HG03280 (cell line): Measurements from ENCODE around the gene NUP214.
"Not testable (repeated sequence)": the region's sequence is repeated elsewhere in the genome, so short reads cannot be mapped to it uniquely, and the experiment has no call there.

Source experiments
- ATAC-seq: cut with Tn5 transposase; IDR thresholded peaks from one replicate; pipeline ENCODE4 v1.9.1; 2021; ENCODE audit warnings: mild to moderate bottlenecking, moderate library complexity; ENCODE audit not compliant: unreplicated experiment

Gene NUP214

DNA sequence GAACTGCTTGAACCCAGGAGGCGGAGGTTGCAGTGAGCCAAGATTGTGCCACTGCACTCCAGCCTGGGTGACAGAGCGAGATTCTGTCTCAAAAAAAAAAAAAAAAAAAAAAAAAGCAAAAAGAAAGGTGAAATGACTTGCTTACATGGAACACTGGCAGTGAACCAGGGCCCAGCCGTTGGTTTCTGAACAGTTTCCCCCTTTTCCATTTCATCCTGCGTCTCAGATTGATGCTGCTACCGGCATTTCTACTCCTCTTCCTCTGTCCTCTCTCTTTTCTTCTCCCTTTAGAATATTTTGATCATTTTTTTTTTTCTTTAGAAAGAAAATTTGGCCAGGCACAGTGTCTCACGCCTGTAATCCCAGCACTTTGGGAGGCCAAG is 10.0 kb upstream of the NUP214 start:
- not testable (repeated sequence) for ATAC-seq

- ATAC-seq = no peak
These were observed 8.9 kb upstream of the NUP214 start for GRCh38 chr9:131116281-131117120.

DNA sequence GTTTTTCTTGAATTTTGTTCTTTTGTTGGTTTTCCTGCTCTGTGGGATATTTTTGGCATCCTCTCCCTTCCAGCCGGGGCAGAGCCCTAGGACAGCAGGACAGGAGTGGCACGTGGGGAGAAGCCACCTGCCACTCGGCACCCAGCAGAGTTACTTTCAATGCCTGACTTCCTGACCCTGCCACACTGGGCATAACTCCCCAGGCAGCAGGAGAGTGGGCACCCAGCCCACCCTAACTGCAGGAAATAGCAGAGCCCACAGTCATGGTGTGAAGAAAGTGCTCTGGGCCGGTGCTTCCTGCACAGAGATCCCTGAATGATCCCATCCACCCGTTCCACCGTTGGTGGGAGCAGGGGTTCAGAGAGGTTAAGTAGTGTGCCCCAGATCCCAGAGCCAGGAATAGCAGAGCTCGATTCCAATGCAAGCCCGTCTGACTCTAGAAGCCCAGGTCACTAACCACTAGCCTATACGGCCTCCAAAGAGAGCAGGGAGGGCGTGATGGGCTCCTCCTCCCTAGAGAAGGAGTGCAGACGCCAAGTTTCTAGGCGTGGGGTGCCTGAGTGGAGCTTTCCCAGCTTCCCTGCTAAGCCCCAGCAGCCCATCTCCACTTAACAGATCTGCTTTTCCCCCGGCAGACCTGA is 8.1 kb upstream of the NUP214 start:
- no peak for ATAC-seq

- no peak for ATAC-seq
These were observed 7.6 kb upstream of the NUP214 start for GRCh38 chr9:131117762-131118145.

- ATAC-seq = no peak
These were observed 5.8 kb upstream of the NUP214 start for GRCh38 chr9:131119600-131119999.

- ATAC-seq = no peak
These were observed 4.7 kb upstream of the NUP214 start for GRCh38 chr9:131120620-131121228.

DNA sequence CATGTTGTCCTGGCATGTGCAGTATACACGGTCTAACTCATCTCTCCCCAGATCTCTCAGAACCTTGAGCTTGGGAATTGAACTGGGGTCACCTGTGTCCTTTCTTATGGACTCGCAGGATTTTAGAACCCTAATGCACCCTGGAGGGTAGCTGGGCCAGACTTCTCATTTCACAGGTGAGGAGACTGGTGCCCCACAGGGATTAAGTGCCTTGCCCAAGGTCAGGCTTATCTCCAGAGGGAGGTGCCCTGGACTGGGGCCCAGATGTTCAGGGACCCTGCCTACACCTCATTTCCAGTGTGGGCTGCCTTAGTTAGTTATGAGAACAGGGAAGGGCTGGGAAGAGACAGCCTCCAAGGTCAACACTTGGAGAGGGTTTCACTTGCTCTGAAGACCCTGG is 4.0 kb upstream of the NUP214 start:
- no peak for ATAC-seq

- no peak for ATAC-seq
These were observed 3.2 kb upstream of the NUP214 start for GRCh38 chr9:131122158-131122557.

GRCh38 chr9:131125038-131125287 is 423 bp upstream of the NUP214 start:
- no peak for ATAC-seq

- ATAC-seq = no peak
These were observed 657 bp downstream of the NUP214 start for GRCh38 chr9:131126059-131126426.

DNA sequence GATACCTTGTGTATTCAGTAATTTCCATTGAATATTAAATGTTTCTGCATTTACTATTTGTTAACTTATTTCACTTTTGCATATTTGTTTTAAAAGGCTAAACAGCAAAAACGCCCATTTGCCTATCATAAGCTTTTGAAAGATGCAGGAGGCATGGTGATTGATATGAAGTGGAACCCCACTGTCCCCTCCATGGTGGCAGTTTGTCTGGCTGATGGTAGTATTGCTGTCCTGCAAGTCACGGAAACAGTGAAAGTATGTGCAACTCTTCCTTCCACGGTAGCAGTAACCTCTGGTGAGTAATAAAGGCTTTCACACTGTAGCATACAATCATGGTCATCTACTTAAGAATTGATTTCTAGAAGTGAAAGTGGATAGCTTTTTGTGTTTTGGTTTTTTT is 3.8 kb downstream of the NUP214 start:
- ATAC-seq = no peak

- no peak for ATAC-seq
These were observed 13.3 kb downstream of the NUP214 start for GRCh38 chr9:131138676-131139075.

DNA sequence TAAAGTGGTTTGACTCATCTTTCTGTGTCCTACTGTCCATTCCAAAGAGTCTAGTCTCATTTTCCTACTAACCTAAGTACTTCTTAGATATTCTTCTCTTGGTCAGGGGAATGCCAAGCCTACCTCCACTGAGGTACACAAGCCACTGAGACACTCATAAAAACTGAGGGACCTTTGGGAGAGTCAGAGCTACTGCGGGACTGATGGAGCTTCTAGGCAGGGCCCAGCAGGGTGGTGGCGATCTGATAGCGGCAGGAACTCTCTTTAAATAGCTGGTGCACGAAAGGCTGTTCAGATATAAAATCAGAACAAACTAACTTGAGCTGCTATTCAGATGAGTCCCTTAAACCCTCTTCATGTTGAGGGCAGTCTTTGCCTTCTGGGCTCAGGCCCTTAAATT is 14.7 kb downstream of the NUP214 start:
- ATAC-seq = no peak

GRCh38 chr9:131140550-131140949 is 15.2 kb downstream of the NUP214 start:
- ATAC-seq = no peak

DNA sequence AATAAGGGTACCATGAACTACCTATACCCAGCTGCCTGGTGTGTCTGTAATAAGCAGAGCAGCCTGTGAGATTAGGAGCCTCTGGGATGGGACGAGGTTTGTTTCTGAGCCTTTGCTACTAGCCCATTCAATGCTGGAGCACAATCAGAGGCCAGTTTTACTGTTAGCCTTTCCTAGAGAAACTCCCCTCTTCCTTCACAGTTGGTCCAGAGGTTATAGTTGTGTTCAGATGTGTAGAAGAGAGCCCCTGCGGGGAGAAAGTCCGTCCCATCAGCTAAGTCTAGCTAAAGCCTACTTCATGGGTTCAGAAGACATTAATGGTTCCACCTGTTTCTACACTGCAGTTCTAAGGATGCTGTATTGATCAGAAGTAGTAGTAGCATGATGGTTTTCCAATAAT is 16.8 kb downstream of the NUP214 start:
- no peak for ATAC-seq

- no peak for ATAC-seq
These were observed 18.8 kb downstream of the NUP214 start for GRCh38 chr9:131144201-131144600.

DNA sequence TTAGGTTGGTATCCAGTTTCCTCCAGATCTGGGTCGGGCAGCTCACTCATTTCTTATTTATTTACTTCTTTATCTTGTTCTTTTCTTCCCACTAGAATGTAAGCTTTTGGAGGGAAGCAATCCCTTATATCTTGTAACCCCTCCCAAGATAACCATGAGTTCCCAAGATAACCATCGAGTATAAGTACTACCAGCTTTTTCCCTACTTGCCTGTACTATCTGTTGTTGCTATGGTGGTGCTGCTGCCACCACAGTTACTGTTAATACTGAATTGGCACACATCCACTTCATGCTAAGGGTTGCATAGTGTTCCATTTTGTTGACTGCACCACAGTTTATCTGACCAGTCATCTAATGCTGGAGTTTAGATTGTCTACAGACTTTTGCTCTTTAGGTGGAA is 19.9 kb downstream of the NUP214 start:
- ATAC-seq = no peak

DNA sequence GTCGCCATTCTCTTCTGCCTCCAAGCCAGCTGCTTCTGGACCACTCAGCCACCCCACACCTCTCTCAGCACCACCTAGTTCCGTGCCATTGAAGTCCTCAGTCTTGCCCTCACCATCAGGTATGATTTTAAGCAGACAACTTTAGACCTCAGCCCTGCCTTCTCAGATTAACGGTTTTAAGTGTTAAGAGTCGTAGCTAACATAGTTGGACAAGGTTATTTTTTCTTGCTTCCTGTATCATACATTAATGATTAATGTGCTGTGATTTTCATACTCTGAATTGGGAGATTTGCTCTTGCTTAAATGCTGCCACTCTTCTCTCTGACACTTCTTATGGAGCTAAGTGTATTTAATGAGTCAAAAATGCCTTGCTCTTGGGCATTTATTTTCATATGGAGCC is 20.8 kb downstream of the NUP214 start:
- ATAC-seq = no peak

GRCh38 chr9:131148276-131148675 is 22.9 kb downstream of the NUP214 start:
- no peak for ATAC-seq

- no peak for ATAC-seq
These were observed 23.7 kb downstream of the NUP214 start for GRCh38 chr9:131148966-131149687.

- ATAC-seq = no peak
These were observed 24.3 kb downstream of the NUP214 start for GRCh38 chr9:131149688-131150053.

GRCh38 chr9:131153595-131153994 is 28.2 kb downstream of the NUP214 start:
- no peak for ATAC-seq
